Stimulated activated CD8-positive, alpha-beta memory T cell treated with anti-CD3 and anti-CD28 coated beads, Interleukin-7, amount 100 ng/mL, for 48 hours (primary cell): ENCODE results near the gene NINJ2.

ENCODE experiments used
- DNase-seq, 2 donors: peaks; one replicate each; pipeline ENCODE4 v3.0.0-alpha.2; 2020; ENCODE audit warnings: low read depth in 1 of 2; ENCODE audit errors: extremely low read depth in 1 of 2

NINJ2 gene

DNA sequence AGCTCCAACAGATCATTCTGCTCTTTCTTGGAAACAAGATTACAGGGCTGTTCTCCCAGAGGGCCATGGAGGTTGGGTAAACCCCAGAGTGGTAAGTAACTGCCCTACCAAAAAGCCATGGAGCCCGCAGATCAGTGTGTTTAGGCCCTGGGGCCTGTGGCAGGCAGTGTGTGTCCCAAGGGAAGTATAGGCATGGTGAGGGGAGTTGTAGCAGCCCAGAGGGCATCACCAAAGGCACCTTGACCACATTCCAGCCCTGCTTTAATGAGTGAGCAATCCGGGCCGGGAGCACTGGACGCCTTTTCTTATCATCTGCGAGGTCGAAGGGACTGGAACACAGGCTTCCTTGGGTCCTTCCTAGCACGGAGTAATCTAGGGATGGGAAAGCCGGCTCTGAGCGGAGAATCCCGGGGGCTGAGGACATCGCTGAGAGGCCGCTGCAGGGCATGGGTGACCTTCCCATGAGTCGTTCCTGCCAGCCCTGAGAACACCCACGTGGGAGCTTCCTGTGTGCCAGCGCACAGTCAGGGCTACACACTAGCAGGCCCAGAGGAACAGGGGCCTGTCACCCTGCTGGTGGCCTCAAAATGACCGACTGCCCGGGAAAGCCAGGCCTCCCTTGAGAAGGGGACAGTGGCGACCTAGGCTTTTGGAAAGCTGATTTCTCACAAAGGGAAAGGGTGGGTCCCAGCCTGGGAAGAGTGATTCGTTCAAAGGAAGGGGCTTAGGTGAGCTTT is 91.3 kb downstream of the NINJ2 start:
- no peak for DNase-seq

GRCh38 chr12:570921-571794 is 92.1 kb downstream of the NINJ2 start:
- no peak for DNase-seq

- DNase-seq, result no peak
Observed at GRCh38 chr12:570435-570920, 92.8 kb downstream of the NINJ2 start.

GRCh38 chr12:569803-570434 is 93.3 kb downstream of the NINJ2 start:
- DNase-seq, result peak; percentile 61 to 74

- DNase-seq, result no peak
Observed at GRCh38 chr12:569091-569676, 94.1 kb downstream of the NINJ2 start.

GRCh38 chr12:568486-568885 is 94.8 kb downstream of the NINJ2 start:
- DNase-seq, result no peak

- DNase-seq, result no peak
Observed at GRCh38 chr12:565589-566105, 97.6 kb downstream of the NINJ2 start.

DNA sequence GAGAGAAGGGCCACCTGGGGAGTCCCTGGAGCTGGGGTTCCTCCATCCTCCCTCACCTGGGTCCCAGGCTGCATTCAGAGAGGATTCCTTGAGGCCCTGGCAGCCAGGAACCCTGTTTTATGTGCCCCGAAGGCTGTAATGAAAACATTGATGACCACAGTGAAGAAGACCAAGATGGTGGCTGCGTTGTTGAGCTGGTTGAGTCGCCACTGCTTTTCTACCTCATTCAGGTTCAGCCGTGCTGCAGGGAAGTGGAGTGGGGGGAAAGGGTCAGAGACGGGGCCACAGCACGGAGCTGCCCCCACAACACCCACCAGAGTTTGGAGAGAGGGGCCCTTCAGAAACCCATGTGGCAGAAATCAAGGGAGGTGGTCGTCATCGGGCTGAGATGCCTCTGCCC is 98.1 kb downstream of the NINJ2 start:
- DNase-seq, result no peak

DNA sequence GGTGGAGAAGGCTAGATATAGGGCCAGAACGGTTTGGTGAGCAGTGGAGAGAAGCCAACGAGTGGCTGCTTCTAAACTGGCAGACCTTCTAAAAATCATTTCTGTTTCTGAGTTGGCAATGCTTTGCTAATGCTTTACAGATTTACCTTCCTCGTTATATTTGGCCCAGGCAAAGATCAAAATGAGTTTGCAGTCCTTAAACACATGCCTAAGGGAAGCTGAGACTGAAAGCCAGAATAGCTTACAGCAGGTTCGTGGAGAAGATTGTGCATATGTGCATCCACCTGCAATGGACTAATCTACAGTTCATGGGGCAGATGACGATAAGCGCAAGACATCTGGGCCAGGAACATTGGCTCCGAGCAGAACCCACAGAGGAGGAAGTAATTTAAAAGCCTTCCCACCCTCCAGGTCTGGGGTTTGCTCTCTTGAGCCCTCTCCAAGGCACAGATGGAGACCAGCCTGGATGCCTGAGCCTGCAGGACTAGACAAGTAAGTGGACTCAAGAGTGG is 99.4 kb downstream of the NINJ2 start:
- no peak for DNase-seq

DNA sequence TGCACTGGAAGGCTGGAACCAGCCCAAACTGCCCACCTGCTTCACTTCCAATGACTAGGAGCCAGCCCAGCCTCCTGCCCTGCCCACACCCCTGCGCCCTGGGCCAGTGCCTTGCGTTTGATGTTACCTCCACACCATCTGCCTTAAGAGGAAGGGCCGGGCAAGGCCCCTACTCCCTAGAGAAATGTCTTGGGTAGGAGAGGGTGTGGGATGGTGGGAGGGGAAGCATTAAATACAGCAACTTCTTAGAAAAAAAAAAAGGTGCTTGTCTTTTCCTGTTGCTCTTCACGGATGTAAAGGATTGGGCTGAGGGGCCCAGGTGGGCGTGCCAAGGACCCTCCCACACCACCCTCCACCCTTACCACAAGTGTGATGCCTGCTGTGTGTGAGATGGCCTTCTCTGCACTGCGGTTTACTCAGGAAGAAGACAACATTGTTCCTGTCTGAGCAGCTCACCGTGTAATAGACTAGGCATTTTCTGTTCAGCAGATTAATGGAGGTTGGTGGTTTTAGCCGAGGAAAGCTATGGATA is 99.9 kb downstream of the NINJ2 start:
- DNase-seq, result no peak

- no peak for DNase-seq
Observed at GRCh38 chr12:562634-563033, 100.6 kb downstream of the NINJ2 start.

- no peak for DNase-seq
Observed at GRCh38 chr12:561908-562593, 101.2 kb downstream of the NINJ2 start.

DNA sequence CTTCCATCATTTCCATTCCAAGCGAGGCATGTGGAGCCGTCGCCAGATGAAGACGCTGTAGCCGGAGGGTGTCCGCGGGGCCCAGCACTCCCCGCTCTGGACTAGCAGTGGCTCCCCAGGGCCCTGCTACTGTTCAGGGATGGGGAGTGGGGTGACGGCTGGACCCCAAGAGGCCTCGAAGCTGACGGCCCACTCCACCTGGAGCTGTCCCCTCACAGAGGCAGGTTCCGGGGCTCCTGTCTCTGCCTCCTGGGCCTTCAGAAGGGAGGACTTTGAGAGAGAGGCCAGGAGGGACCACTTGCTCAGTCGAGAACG is 101.9 kb downstream of the NINJ2 start:
- DNase-seq, result no peak

DNA sequence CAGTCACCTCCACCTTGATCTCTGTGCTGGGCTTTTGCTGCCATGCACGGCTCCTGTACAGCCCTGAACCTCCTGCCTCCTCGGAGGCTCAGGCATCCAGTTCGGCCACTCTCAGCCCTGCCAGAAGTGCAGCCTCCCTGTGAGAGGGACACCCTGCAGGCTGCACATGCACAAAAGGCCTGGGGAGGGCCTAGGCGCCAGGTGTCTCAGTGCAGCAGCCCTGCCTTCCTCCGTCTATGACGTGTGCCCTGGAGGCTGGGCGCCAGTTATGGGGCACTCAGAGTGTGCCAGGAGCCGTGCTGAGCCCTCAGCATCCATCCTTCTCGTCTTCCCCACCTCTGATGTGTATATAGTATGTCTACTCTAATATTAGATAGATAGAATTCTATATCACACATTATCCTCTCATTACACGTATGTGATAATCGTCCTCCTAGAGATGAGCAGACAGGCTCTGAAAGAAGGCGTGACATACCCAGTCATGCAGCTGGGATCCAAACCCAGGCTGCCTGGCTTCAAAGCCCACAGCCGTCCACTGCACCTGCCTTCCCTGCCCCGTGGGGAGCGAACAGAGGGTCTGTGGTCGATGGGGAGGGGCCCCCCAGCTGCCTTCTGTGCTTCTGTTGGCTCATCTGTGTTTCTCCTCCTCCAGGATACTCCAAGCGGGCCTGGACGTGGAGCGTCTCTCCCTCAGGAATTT is 102.4 kb downstream of the NINJ2 start:
- DNase-seq, result no peak

DNA sequence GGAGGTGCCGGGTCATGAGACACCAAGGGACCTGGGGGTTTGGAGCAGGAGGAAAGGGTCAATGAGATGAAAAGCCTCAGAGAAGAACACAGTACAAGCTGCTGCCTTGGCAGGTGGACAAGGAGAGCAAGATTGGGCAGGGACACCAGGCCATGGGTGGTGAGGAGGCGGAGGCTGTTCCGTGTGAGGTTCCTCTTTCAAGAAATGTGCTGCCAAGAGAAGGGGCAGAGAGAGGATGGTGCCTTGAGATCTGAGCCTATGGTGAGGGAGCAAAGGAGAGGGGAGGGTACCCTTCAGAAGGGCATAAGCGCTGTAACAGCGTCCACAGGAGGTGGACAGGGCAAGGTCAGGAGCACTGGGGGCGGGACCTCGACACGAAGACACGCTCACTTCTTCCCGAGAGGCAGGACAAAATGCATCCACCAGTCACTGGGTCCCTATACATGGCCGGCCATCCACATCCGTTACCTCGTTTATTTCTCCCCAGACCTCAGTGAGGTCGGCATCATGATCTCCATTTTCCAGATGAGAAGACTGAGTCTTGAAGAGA is 103.3 kb downstream of the NINJ2 start:
- DNase-seq, result no peak

GRCh38 chr12:559208-559905 is 103.9 kb downstream of the NINJ2 start:
- no peak for DNase-seq

- no peak for DNase-seq
Observed at GRCh38 chr12:558580-558979, 104.7 kb downstream of the NINJ2 start.

- no peak for DNase-seq
Observed at GRCh38 chr12:556498-556897, 106.7 kb downstream of the NINJ2 start.

DNA sequence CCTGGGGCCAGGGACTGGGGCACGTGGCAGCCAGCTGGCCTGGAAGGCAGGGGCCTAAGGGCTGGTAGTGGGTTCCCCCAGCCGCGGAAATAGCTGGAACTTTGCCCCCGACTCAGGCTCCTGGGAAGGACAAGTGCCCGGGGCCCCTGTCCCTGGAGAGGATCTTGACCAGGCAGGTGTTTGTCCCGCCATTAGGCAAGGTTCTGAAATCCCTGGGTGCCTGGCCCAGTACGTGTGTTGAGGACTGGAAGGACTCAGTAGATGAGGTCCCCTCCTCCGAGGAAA is 109.3 kb downstream of the NINJ2 start:
- no peak for DNase-seq
